HG02970 (cell line): ENCODE measurements around the gene EMSY.
"Not testable (repeated sequence)": the region's sequence is repeated elsewhere in the genome, so short reads cannot be mapped to it uniquely, and the experiment has no call there.

Experiments used
- ATAC-seq: cut with Tn5 transposase; IDR thresholded peaks from one replicate; pipeline ENCODE4 v1.9.1; 2021; ENCODE audit warnings: mild to moderate bottlenecking, moderate library complexity, moderate number of reproducible peaks; ENCODE audit not compliant: unreplicated experiment, low FRiP score

Gene EMSY

DNA sequence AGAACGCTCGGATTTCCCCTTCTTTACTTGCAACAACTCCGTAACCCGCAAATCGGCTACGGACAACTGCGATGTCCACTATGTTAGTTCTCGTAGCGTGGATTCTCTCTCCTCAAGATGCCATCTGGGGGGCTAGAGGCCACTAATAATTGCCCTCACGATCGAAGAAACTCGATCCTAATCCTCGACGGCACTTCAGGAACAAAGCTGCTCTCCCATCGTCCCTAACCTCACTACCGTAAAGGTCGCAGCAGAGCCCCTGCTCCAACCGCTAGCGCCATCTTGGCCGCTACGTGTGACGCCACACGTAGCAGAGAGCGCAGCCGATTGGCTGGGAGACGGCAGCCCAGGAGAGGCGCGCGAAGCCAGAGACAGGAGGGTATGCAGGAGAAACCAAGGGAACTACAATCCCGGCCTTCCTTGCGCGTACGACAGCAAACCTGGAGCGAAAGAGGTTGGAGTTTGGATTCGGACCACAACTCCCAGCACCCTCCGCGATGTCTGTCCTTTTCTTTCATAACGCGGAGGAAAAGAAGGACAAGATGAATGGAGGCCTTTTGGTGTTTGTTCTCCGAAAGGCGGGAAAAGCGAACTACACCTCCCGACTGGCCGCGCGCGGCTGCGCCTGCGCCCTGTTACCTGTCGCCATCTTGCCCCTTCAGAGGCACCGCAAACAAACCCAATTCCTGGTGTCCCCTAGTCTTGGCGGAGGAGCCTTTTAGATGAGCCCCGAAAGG, at the start of gene EMSY:
Gene EMSY (plus strand): TSS at position 635 of the 737 bp plus-strand sequence. CDS start 1,921 bp downstream, outside the sequence.
- ATAC-seq = peak; percentile 90

- ATAC-seq = no peak
These were observed 49.5 kb upstream of the EMSY start for GRCh38 chr11:76395296-76395695.

DNA sequence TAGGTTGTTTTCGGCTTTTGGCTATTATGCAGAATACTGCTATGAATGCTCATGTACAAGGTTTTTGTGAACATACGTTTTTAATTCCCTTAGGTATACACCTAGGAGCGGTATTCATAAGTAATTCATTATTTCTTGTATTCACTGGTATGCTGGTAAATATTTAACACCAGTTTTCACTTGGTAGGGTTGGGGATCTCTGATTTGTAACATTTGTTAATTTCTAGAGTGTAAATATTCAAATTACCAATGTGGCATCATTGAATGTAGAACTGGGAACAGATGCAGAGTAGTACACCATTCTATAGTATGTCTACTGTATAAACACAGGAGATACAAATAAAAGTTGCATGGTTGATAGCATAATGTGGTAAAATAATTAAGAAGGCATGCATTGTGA, 47.4 kb upstream of the EMSY start:
- no peak for ATAC-seq

DNA sequence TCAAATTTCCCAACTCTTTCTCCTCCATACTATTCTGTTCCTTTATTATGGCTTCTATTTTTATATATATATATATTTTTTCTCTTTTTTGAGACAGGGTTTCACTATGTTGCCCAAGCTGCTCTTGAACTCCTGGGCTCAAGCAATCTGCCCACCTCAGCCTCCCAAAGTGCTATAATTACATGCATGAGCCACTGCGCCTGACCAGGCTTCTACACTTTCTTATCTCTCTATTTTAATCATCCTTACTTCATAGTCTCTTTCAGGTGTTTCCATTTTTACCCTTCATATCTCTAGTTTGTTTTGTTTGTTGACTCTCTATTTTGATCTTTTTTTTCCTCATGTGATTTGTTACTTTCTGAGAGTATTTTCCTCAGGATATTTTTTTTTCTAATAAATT, 43.9 kb upstream of the EMSY start:
- ATAC-seq = no peak

- not testable (repeated sequence) for ATAC-seq
These were observed 43.3 kb upstream of the EMSY start for GRCh38 chr11:76401484-76401883.

DNA sequence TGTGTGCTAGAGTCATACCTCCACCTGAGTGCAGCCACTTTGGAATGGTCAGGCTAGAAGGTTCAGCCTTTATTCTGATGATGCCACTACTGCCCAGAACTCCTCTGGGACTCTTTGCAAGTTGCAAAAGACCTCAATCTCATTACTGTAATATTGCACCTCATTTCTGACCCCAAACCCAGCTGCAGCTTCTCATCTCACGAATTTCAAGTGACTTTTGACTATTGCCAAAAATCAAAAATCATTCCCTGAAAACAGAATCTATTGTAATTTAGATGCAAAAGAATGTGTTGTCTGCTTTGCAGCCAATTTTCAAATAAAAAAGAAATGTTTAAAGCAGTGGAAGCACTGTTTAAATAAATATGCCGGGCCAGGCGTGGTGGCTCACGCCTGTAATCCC, 38.5 kb upstream of the EMSY start:
- ATAC-seq = no peak

DNA sequence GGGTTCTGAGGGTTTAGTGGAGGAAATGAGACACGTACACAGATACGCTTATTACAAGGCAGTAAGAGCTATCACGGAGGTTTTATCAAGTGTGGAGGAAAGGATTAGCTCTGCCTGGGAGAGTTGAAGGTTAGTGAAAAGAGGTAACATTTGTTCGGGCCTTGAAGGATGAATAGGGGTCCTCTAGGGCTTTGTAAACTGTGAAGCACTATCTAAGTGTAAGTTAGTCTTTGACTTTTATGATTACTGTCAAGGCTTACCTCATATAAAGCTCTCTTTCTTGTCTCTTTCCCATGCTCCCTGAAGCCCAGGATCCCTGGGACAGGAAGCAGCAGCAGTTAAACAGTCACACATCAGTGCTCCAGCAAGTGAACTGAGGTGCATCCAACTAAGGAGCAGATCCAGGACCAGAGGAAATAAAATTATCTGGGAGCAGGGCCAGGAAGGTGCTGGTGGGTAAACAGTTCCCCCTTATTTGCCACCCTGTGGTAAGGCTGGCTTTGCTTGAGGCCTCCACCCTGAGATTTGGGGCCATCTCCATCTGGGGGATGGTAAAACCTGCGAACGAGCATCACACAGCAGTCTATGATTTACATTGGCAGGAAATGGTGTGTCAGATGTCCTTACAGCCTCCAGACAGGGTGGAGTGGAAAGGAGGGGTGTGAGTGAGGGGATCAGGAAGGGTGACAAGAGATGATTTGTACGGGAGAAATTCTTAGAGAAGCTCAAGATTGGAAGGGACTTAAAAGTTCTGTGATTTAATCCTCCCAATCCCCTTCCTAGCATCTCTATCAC, 36.5 kb upstream of the EMSY start:
- ATAC-seq = no peak

- no peak for ATAC-seq
These were observed 33.9 kb upstream of the EMSY start for GRCh38 chr11:76410851-76411357.

GRCh38 chr11:76415073-76415472, 29.7 kb upstream of the EMSY start:
- ATAC-seq = no peak

GRCh38 chr11:76419896-76420295, 24.9 kb upstream of the EMSY start:
- ATAC-seq = no peak

DNA sequence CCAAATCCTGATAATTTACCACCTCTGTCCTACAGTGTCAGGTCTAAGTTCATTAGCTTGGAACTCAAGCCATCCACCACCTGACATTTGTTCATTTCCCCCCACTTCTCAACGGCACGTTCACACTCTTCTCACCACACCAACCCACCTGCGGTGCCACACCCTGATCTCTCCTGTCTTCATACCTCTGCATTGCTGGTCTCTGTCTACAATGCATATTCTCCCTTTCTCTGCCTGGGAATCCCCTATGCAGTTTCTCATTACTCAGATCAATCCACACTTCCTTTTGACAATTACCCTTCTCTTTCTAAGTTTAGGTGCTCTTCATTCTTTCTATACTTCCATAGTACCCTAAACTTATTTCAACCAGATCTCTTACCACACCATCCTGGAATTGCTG, 20.4 kb upstream of the EMSY start:
- no peak for ATAC-seq

DNA sequence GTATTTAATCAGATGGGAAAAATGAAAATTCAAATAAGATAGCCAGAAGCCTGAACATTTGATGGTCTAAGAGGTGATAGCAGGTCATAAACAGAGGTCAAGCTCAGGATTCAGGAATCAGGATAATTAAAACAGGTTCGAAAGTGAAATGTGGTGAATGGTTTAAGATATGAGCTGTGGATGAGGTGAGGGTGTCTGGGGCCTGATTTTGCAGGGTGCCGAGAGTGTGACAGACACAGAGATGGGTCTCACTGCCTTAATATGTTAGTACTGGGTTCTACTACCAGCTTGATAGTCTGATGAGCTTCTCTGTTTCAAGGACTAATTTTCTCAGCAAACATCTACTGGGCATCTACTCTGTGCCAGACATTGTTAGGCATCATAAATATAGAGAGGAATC, 19.9 kb upstream of the EMSY start:
- no peak for ATAC-seq

DNA sequence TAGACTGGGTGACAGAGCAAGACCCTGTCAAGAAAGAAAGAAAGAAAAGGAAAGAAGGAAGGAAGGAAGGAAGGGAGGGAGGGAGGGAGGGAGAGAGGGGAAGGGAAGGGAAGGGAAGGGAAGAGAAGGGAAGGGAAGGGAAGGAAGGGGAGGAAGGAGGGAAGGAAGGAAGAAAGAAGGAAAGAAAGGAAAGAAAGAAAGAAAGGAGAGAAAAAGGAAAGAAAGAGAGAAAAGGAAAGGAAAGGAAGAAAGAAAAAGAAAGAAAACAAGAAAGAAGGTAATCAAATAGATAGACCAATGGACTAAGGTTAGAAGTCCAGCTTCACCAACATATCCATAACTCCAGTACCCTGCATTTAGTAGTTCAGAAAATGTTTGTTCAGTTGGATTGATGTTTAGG, 18.2 kb upstream of the EMSY start:
- no peak for ATAC-seq

GRCh38 chr11:76436020-76436419, 8.8 kb upstream of the EMSY start:
- no peak for ATAC-seq

- no peak for ATAC-seq
These were observed 1.4 kb upstream of the EMSY start for GRCh38 chr11:76443268-76443980.

GRCh38 chr11:76444065-76444383, 794 bp upstream of the EMSY start:
- ATAC-seq = no peak

DNA sequence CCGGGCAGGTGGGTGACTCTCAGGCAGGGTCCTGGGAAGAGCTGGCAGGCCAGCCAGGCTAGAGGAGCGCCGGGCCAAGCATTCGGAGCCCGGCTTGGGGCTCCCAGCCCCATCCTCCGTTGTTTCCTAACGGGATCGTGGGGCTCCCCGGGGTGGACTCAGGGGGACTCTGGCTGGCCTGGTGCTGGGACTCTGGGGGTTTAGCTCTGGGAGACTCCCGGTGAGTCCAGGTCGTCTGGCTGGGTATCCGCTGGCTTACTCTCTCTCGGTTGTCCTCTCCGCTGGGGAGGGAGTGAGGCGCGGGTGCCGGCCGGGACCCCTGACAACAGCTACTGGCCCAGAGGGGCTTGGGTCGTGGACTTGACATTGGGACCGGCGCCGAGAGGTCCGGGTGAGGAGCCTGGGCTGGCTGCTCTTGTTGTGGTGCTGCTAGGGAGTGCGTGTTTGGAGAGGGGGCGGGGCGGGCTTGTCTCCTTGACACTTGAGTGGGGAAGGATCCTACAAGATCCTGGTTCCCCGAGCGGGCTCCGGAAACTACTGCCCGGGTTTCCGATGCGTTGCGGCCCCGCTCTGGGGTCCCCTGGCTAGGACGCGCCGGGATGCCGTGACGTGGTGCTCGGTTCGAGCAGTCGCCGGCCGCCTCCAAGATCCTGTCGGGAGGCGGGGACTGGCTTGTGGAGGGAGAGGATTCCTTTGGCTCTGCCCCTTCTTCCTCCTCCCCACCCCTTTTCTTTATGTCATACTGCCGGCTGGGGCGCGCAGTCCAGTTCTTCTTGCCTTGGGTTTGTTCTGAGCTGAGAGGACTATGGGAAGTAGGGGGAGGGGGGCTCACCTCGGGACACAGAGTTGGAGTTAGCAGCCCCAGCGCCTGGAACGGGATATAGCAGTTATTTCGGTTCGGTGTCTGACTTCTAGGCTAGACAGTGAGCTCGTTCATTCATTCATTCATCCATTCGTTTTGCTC, 585 bp downstream of the EMSY start:
- peak; percentile 20 for ATAC-seq

DNA sequence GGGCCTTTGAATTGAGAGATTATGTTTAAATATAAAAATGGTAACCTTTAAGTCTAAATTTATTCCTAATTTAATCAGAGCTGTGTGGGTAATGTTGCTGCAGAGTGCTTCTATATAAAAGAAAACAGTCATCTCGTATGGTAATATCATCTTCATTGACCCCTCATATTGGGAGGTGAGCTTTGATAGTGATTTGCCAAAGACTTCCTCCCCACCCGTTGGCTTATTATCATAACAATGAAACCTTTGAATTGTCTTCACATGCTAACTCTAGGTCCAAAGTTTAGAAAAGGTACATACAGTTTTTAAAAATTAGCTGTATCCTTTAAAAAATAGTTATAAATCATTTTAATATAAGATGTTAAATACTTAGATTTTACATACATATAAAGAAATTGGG, 3.7 kb downstream of the EMSY start:
- no peak for ATAC-seq

- no peak for ATAC-seq
These were observed 8.4 kb downstream of the EMSY start for GRCh38 chr11:76453248-76453647.

- no peak for ATAC-seq
These were observed 10.5 kb downstream of the EMSY start for GRCh38 chr11:76455331-76455730.
